H1 (cell line): ENCODE results near the gene WDSUB1. TPM values are rescaled to one million over a fixed set of nuclear protein-coding genes. Genes with fewer than 3 reads are reported as not detected.

ENCODE experiments used
- CTCF ChIA-PET: fragments of 300-600 bp; sonication (Branson Sonifier 250); formaldehyde crosslinking; loops from one replicate; lab custom pipeline; 2021; ENCODE audit not compliant: partially characterized antibody; lab: Charles Lee
- POLR2A ChIA-PET: fragments of 300-600 bp; sonication (Branson Sonifier 250); formaldehyde crosslinking; loops from one replicate; lab custom pipeline; 2021; ENCODE audit warnings: inconsistent platforms; ENCODE audit not compliant: partially characterized antibody; lab: Charles Lee
- DNase-seq, 2 experiments: peaks; one replicate each; pipeline versions ENCODE4 v3.0.0 to v3.0.0-alpha.2; 2010 to 2022; ENCODE audit warnings: low spot score in 2 of 2, low read depth in 1 of 2, mixed read lengths in 1 of 2
- FAIRE-seq: peaks from 2 replicates; lab custom pipeline; 2011; peaks lifted over from hg19 to GRCh38; lab: Jason Lieb, UNC
- H2AFZ ChIP-seq: 2 replicates; pipeline ENCODE4 v1.8.1; 2012; ENCODE audit warnings: low read length, inconsistent platforms
- H2AK5ac ChIP-seq: 2 replicates; pipeline ENCODE4 v1.6.1; 2013; ENCODE audit warnings: low read depth, low read length
- H2BK120ac ChIP-seq: replicated peaks from 2 replicates; pipeline ENCODE3; 2013; ENCODE audit warnings: low read depth, low read length, inconsistent platforms
- H2BK12ac ChIP-seq: 2 replicates; pipeline ENCODE4 v1.6.1; 2013; ENCODE audit warnings: low read depth, low read length
- H2BK15ac ChIP-seq: 2 replicates; pipeline ENCODE4 v1.6.1; 2013; ENCODE audit warnings: low read length
- H2BK20ac ChIP-seq: 2 replicates; pipeline ENCODE4 v1.6.1; 2013; ENCODE audit warnings: low read length
- H2BK5ac ChIP-seq: 2 replicates; pipeline ENCODE4 v1.6.1; 2013; ENCODE audit warnings: low read depth, low read length
- H3K14ac ChIP-seq: 2 replicates; pipeline ENCODE4 v1.6.1; 2013; ENCODE audit warnings: inconsistent platforms; ENCODE audit not compliant: insufficient read length
- H3K18ac ChIP-seq: 2 replicates; pipeline ENCODE4 v1.6.1; 2013; ENCODE audit warnings: low read length; ENCODE audit errors: extremely low read depth
- H3K23ac ChIP-seq: 2 replicates; pipeline ENCODE4 v1.6.1; 2013; ENCODE audit warnings: inconsistent platforms; ENCODE audit not compliant: insufficient read length
- H3K23me2 ChIP-seq: 2 replicates; pipeline ENCODE4 v1.6.1; 2013; ENCODE audit warnings: low read depth, low read length
- H3K27ac ChIP-seq: 2 replicates; pipeline ENCODE4 v1.6.1; 2011; ENCODE audit warnings: low read depth, low read length, inconsistent platforms
- H3K27me3 ChIP-seq, 4 experiments: replicated peaks in 1 of 4; 1 replicate in 1 of 4; 2 replicates in 3 of 4; pipeline versions ENCODE4 v1.6.1 to v1.8.1; 2011 to 2013; ENCODE audit warnings: low read length in 3 of 4, mild to moderate bottlenecking in 3 of 4, inconsistent platforms in 2 of 4, mixed read lengths in 2 of 4, moderate library complexity in 1 of 4; ENCODE audit not compliant: control insufficient read depth in 3 of 4, insufficient read depth in 3 of 4; ENCODE audit errors: extremely low read depth in 1 of 4
- H3K36me3 ChIP-seq, 4 experiments: 2 replicates each; pipeline versions ENCODE4 v1.6.1 to v1.8.1; 2011 to 2013; ENCODE audit warnings: mild to moderate bottlenecking in 4 of 4, low read length in 3 of 4, moderate library complexity in 2 of 4, control low read depth in 1 of 4, inconsistent platforms in 1 of 4; ENCODE audit not compliant: insufficient read depth in 4 of 4, control insufficient read depth in 2 of 4
- H3K4ac ChIP-seq: replicated peaks from 2 replicates; pipeline ENCODE3; 2013; ENCODE audit warnings: low read length, low read depth, mixed read lengths, inconsistent platforms; ENCODE audit not compliant: insufficient read length
- H3K4me1 ChIP-seq, 4 experiments: replicated peaks in 1 of 4; 1 replicate in 1 of 4; 2 replicates in 3 of 4; pipeline versions ENCODE4 v1.6.1 to v1.8.1; 2011 to 2013; ENCODE audit warnings: low read length in 3 of 4, inconsistent platforms in 2 of 4, mixed read lengths in 1 of 4; ENCODE audit not compliant: insufficient read depth in 4 of 4, control insufficient read depth in 3 of 4
- H3K4me2 ChIP-seq, 2 experiments: 2 replicates each; pipeline versions ENCODE4 v1.6.1 to v1.8.1; 2011 to 2013; ENCODE audit warnings: low read depth in 2 of 2, low read length in 2 of 2, control low read depth in 1 of 2, inconsistent platforms in 1 of 2, mild to moderate bottlenecking in 1 of 2; ENCODE audit not compliant: insufficient read depth in 1 of 2
- H3K4me3 ChIP-seq, 4 experiments: fragments of 200-600, 300-600 bp in 1 of 4; sonication (generic), shearing (Covaris generic), sonication (Bioruptor Twin) in 1 of 4; 2 replicates each; pipeline versions ENCODE4 v1.5.1 to v1.8.1; 2011 to 2016; ENCODE audit warnings: low read length in 4 of 4, low read depth in 3 of 4, control low read depth in 2 of 4, inconsistent platforms in 2 of 4, mild to moderate bottlenecking in 2 of 4, mixed read lengths in 1 of 4, moderate library complexity in 1 of 4; ENCODE audit not compliant: insufficient read depth in 2 of 4; ENCODE audit errors: extremely low read depth in 1 of 4
- H3K56ac ChIP-seq: replicated peaks from 2 replicates; pipeline ENCODE3; 2013; ENCODE audit warnings: low read depth, mild to moderate bottlenecking, mixed read lengths, low read length, inconsistent platforms; ENCODE audit not compliant: insufficient read length
- H3K79me1 ChIP-seq: 2 replicates; pipeline ENCODE4 v1.6.1; 2013; ENCODE audit warnings: low read depth, low read length, control low read depth
- H3K79me2 ChIP-seq, 2 experiments: 2 replicates each; pipeline versions ENCODE4 v1.6.1 to v1.8.1; 2012 to 2013; ENCODE audit warnings: low read length in 2 of 2, mild to moderate bottlenecking in 2 of 2, inconsistent platforms in 1 of 2; ENCODE audit not compliant: insufficient read depth in 2 of 2, control insufficient read depth in 1 of 2
- H3K9ac ChIP-seq, 4 experiments: replicated peaks in 1 of 4; 1 replicate in 1 of 4; 2 replicates in 3 of 4; pipeline versions ENCODE4 v1.6.1 to v1.8.1; 2011 to 2013; ENCODE audit warnings: low read depth in 3 of 4, low read length in 3 of 4, control low read depth in 2 of 4, mild to moderate bottlenecking in 2 of 4, moderate library complexity in 2 of 4, inconsistent platforms in 1 of 4; ENCODE audit errors: extremely low read depth in 1 of 4
- H3K9me3 ChIP-seq, 2 experiments: 2 replicates each; pipeline versions ENCODE4 v1.6.1 to v1.8.1; 2012 to 2013; ENCODE audit warnings: mild to moderate bottlenecking in 2 of 2, moderate library complexity in 2 of 2, control low read depth in 1 of 2, inconsistent platforms in 1 of 2, low read depth in 1 of 2, low read length in 1 of 2, mixed read lengths in 1 of 2; ENCODE audit not compliant: insufficient read depth in 2 of 2
- H4K20me1 ChIP-seq, 2 experiments: replicated peaks in 1 of 2; 2 replicates each; pipeline versions ENCODE3 to v1.8.1; 2011 to 2013; ENCODE audit warnings: inconsistent platforms in 2 of 2, low read length in 2 of 2, mild to moderate bottlenecking in 1 of 2; ENCODE audit not compliant: insufficient read depth in 2 of 2, control insufficient read depth in 1 of 2
- H4K5ac ChIP-seq: 2 replicates; pipeline ENCODE4 v1.6.1; 2013; ENCODE audit warnings: low read length, low read depth, mixed read lengths, inconsistent platforms; ENCODE audit not compliant: insufficient read length
- H4K8ac ChIP-seq: 2 replicates; pipeline ENCODE4 v1.8.0; 2013; ENCODE audit warnings: mild to moderate bottlenecking, moderate library complexity, low read length, inconsistent platforms; ENCODE audit not compliant: insufficient read depth; ENCODE audit errors: extremely low read depth
- H4K91ac ChIP-seq: replicated peaks from 2 replicates; pipeline ENCODE3; 2013; ENCODE audit warnings: low read length, mixed read lengths, inconsistent platforms; ENCODE audit not compliant: insufficient read length
- BACH1 ChIP-seq: IDR thresholded peaks from 2 replicates; pipeline ENCODE4 v1.6.1; 2012; ENCODE audit warnings: low read length, improper control_type of control experiment
- BRCA1 ChIP-seq: IDR thresholded peaks from 2 replicates; pipeline ENCODE4 v1.6.1; 2012; ENCODE audit warnings: low read depth, low read length, improper control_type of control experiment
- CHD1 ChIP-seq: IDR thresholded peaks from 2 replicates; pipeline ENCODE4 v1.6.1; 2012; ENCODE audit warnings: low read depth, low read length, improper control_type of control experiment
- CHD2 ChIP-seq: IDR thresholded peaks from 2 replicates; pipeline ENCODE4 v1.6.1; 2012; ENCODE audit warnings: low read length, improper control_type of control experiment
- EP300 ChIP-seq, 2 experiments: IDR thresholded peaks; 1 replicate in 1 of 2; 2 replicates in 1 of 2; pipeline ENCODE4 v1.6.1; 2011 to 2012; ENCODE audit warnings: low read depth in 2 of 2, low read length in 2 of 2, mild to moderate bottlenecking in 2 of 2, borderline replicate concordance in 1 of 2, inconsistent platforms in 1 of 2, moderate library complexity in 1 of 2
- HDAC6 ChIP-seq: IDR thresholded peaks from one replicate; pipeline ENCODE4 v1.7.1; 2012; ENCODE audit warnings: low read depth, mild to moderate bottlenecking, inconsistent platforms, low read length, moderate library complexity
- KDM4A ChIP-seq: IDR thresholded peaks from one replicate; pipeline ENCODE4 v1.7.1; 2012; ENCODE audit warnings: low read depth, mild to moderate bottlenecking, moderate library complexity, low read length, inconsistent platforms; ENCODE audit not compliant: severe bottlenecking
- NRF1 ChIP-seq: IDR thresholded peaks from 2 replicates; pipeline ENCODE4 v1.6.1; 2011; ENCODE audit warnings: mild to moderate bottlenecking, low read depth, low read length, improper control_type of control experiment
- RNF2 ChIP-seq: fragments of 200-900, 300-1000 bp; sonication (generic); IDR thresholded peaks from 2 replicates; pipeline ENCODE4 v1.7.1; 2016; ENCODE audit warnings: borderline replicate concordance, low read depth, mild to moderate bottlenecking, antibody characterized with exemption, low read length; ENCODE audit not compliant: poor library complexity, severe bottlenecking; ENCODE audit errors: missing control alignments
- SAP30 ChIP-seq: fragments of 300-600 bp; sonication (generic); IDR thresholded peaks from 2 replicates; pipeline ENCODE4 v1.7.1; 2012; ENCODE audit warnings: low read length, moderate library complexity, mild to moderate bottlenecking, inconsistent platforms; ENCODE audit not compliant: insufficient read depth, insufficient replicate concordance
- SIRT6 ChIP-seq: IDR thresholded peaks from one replicate; pipeline ENCODE4 v1.7.1; 2012; ENCODE audit warnings: low read length, inconsistent platforms
- SP2 ChIP-seq: IDR thresholded peaks from 2 replicates; pipeline ENCODE4 v1.6.1; 2012; ENCODE audit warnings: mild to moderate bottlenecking, low read length, inconsistent platforms
- TAF7 ChIP-seq: optimal IDR thresholded peaks from 2 replicates; pipeline ENCODE3; 2011; ENCODE audit warnings: low read depth, mild to moderate bottlenecking, inconsistent platforms, low read length, moderate library complexity, borderline replicate concordance
- WGBS, 2 experiments: shearing (Covaris generic) in 1 of 2; methylation state at CpG; one replicate each; pipeline versions ENCODE4 v1.1.6 to v1.1.7; 2013 to 2015; ENCODE audit warnings: low lambda C conversion rate in 2 of 2, mixed read lengths in 2 of 2, inconsistent platforms in 1 of 2, low coverage in 1 of 2, missing lambda C conversion rate in 1 of 2; ENCODE audit not compliant: insufficient replicate concordance in 2 of 2, insufficient coverage in 1 of 2, insufficient read length in 1 of 2; ENCODE audit errors: extremely low coverage in 1 of 2, missing lambda C conversion rate in 1 of 2; 5-methylcytosine and 5-hydroxymethylcytosine counted together
- polyA plus RNA-seq, 7 experiments: library from polyadenylated mRNA; depleted of rRNA in 3 of 7; stranded (reverse) in 5 of 7; unstranded in 2 of 7; fragments of >200 nt in 5 of 7; fragments of 200-250 nt in 2 of 7; gene quantifications; 1 replicate in 5 of 7; 2 replicates in 1 of 7; 4 replicates in 1 of 7; pipeline versions ENCODE4 v1.2.1 to v1.2.3, GENCODE V29; 2011 to 2013; ENCODE audit warnings: missing spikeins in 2 of 7, mixed read lengths in 2 of 7
- total RNA-seq: library from RNA; stranded (reverse); fragmentation: NEBNext Ultra II Directional; extraction: Animal tissue kit (Norgen Biotek cat#: 25700); gene quantifications from 2 replicates; pipeline ENCODE4 v1.2.1, GENCODE V29; 2021
- TF ChIP-seq, protein P1 (sequence below): IDR thresholded peaks from 2 replicates; pipeline ENCODE4 v1.6.1; 2012; ENCODE audit warnings: inconsistent platforms

WDSUB1 gene
- total and polyA plus RNA-seq, 2 of the 8 experiments (the other 6 are each of a cell fraction or from before 2014, with no cell fraction given): 5.5 to 8.0 TPM

DNA sequence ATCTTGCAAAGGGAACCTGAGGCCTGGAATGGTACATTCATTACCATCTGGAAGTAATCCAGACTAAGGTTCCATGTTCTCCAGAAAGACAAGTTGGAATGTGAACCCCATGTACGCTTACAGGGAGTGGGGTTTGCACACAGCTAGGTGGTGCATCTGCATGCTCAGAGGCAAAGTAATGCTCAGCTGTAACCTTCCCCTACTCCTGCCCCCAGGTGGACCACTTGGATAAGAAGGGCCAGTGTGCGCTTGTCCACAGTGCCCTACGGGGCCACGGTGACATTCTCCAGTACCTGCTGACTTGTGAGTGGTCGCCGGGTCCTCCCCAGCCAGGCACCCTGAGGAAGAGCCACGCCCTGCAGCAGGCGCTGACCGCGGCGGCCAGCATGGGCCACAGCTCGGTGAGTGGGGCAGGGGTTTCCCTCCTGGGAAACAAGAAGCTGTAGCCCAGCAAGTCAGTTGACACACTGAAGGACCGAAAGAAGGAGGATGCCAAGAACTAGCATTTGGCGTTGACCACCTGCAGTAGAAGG, 90.0 kb downstream of the WDSUB1 start:
- Histone ChIP-seq H3K4me2 (no peak overlapping the region), H3K56ac (no peak overlapping the region), H4K8ac (no peak overlapping the region), H3K4me1 (no peaks in the 10 kb centered on the region; a peak in 2 of 7 replicates), H3K79me1 (no peaks in the 10 kb centered on the region), H3K27me3 (no peaks in the 10 kb centered on the region), H2BK15ac (no peak overlapping the region), H3K9me3 (no peaks in the 10 kb centered on the region), H3K4ac (no peak overlapping the region), H2BK12ac (no peak overlapping the region), H2AK5ac (no peak overlapping the region), H3K4me3 (no peak overlapping the region), H2BK20ac (no peak overlapping the region), H3K23ac (no peak overlapping the region), H3K23me2 (no peaks in the 10 kb centered on the region), H4K20me1 (no peaks in the 10 kb centered on the region), H3K9ac (no peak overlapping the region), H3K18ac (no peak overlapping the region), H3K14ac (no peak overlapping the region), H3K27ac (no peak overlapping the region), H3K79me2 (no peaks in the 10 kb centered on the region), H3K36me3 (no peaks in the 10 kb centered on the region), H2BK5ac (no peak overlapping the region), H4K5ac (no peak overlapping the region), H2BK120ac (no peak overlapping the region), H2AFZ (no peak overlapping the region), H4K91ac (no peak overlapping the region)
- FAIRE-seq (no peak), DNase-seq (no peak)
- 91% methylated on average over 14 of the region's 14 CpGs; no CpG with 5 or more reads in 1 of the 2 experiments for WGBS, 2 experiments
- ChIA-PET POLR2A (no interaction called here), CTCF (interaction anchor here (0.6 to 2.3 kb wide), 10 partner anchors 12 to 801 kb away, joined by 3 to 8 read pairs (median 3); no protein-coding TSS in a partner anchor)
- TF ChIP-seq EP300 (IDR thresholded peaks at IDR 0.05; ENCODE audit: borderline replicate concordance in 1 of 2, low read depth in 2 of 2, low read length in 2 of 2) (no peak), TAF7 (no peak), BACH1 (no peak), RNF2 (no peak), HDAC6 (no peak), NRF1 (no peak), BRCA1 (no peak), SAP30 (no peak), CHD1 (no peak), KDM4A (no peak), SP2 (no peak), SIRT6 (no peak), CHD2 (no peak)
- TF ChIP-seq, protein P1, sequence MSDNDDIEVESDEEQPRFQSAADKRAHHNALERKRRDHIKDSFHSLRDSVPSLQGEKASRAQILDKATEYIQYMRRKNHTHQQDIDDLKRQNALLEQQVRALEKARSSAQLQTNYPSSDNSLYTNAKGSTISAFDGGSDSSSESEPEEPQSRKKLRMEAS: no peak
